IMR-90 (cell line): ENCODE results near the gene BRF1. TPM values are rescaled to one million over a fixed set of nuclear protein-coding genes. Genes with fewer than 3 reads are reported as not detected.

Experiments
- ATAC-seq: fragments of 200-7000 bp; cut with Tn5 transposase; 2 replicates; pipeline ENCODE4 v1.9.1; 2020; ENCODE audit warnings: low read depth, mild to moderate bottlenecking, moderate library complexity
- BruUV-seq: library from RNA; stranded (reverse); fragments of 400-500 nt; replicated peaks from 2 replicates; lab custom pipeline; 2021; lab: Mats Ljungman, UMichigan
- CTCF ChIA-PET: fragments of 300-600 bp; formaldehyde crosslinking; extraction: SDS; loops from one replicate; lab custom pipeline; 2021; ENCODE audit warnings: antibody characterized with exemption; lab: Yijun Ruan, JAX
- POLR2A ChIA-PET: fragments of 300-600 bp; sonication (Branson Sonifier 250); formaldehyde crosslinking; loops from one replicate; lab custom pipeline; 2022; ENCODE audit warnings: antibody characterized with exemption; ENCODE audit not compliant: unreplicated experiment; lab: Charles Lee
- DNase-seq: peaks from one replicate; pipeline ENCODE4 v3.0.0; 2013
- H2AFZ ChIP-seq: replicated peaks from 2 replicates; pipeline ENCODE3; 2013; ENCODE audit warnings: low read length, mild to moderate bottlenecking; ENCODE audit not compliant: poor library complexity
- H2AK5ac ChIP-seq: 2 replicates; pipeline ENCODE4 v1.6.1; 2013; ENCODE audit warnings: low read depth, low read length, inconsistent platforms
- H2AK9ac ChIP-seq: replicated peaks from 2 replicates; pipeline ENCODE3; 2013; ENCODE audit warnings: mild to moderate bottlenecking, low read depth, low read length, moderate library complexity; ENCODE audit not compliant: poor library complexity
- H2BK120ac ChIP-seq: 2 replicates; pipeline ENCODE4 v1.6.1; 2013; ENCODE audit warnings: low read depth, low read length, inconsistent platforms
- H2BK15ac ChIP-seq: 3 replicates; pipeline ENCODE4 v1.6.1; 2013; ENCODE audit warnings: low read depth, low read length, inconsistent platforms
- H2BK20ac ChIP-seq: 2 replicates; pipeline ENCODE4 v1.6.1; 2013; ENCODE audit warnings: low read depth, mild to moderate bottlenecking, inconsistent platforms, low read length, moderate library complexity
- H2BK5ac ChIP-seq: 2 replicates; pipeline ENCODE4 v1.6.1; 2013; ENCODE audit warnings: mild to moderate bottlenecking, low read depth, low read length, inconsistent platforms; ENCODE audit not compliant: poor library complexity, severe bottlenecking
- H3K14ac ChIP-seq: replicated peaks from 2 replicates; pipeline ENCODE4 v1.6.1; 2013; ENCODE audit warnings: low read depth, low read length, inconsistent platforms
- H3K18ac ChIP-seq: 2 replicates; pipeline ENCODE4 v1.6.1; 2013; ENCODE audit warnings: low read depth, low read length, control low read depth
- H3K23ac ChIP-seq: 2 replicates; pipeline ENCODE4 v1.6.1; 2013; ENCODE audit warnings: low read depth, low read length, inconsistent platforms
- H3K27ac ChIP-seq: 2 replicates; pipeline ENCODE4 v1.5.1; 2013; ENCODE audit warnings: mild to moderate bottlenecking, control low read depth, low read length; ENCODE audit not compliant: insufficient read depth
- H3K27me3 ChIP-seq: 2 replicates; pipeline ENCODE4 v1.6.1; 2013; ENCODE audit warnings: low read length; ENCODE audit not compliant: control insufficient read depth, insufficient read depth
- H3K36me3 ChIP-seq: 2 replicates; pipeline ENCODE4 v1.6.1; 2013; ENCODE audit warnings: low read length, mixed read lengths; ENCODE audit not compliant: control insufficient read depth, insufficient read depth
- H3K4ac ChIP-seq: 2 replicates; pipeline ENCODE4 v1.6.1; 2013; ENCODE audit warnings: low read depth, low read length, inconsistent platforms
- H3K4me1 ChIP-seq: 2 replicates; pipeline ENCODE4 v1.6.1; 2013; ENCODE audit warnings: low read length, mixed read lengths; ENCODE audit not compliant: control insufficient read depth, insufficient read depth
- H3K4me2 ChIP-seq: 2 replicates; pipeline ENCODE4 v1.6.1; 2013; ENCODE audit warnings: low read depth, mild to moderate bottlenecking, control low read depth, low read length, moderate library complexity
- H3K4me3 ChIP-seq: 2 replicates; pipeline ENCODE4 v1.5.1; 2013; ENCODE audit warnings: low read depth, mild to moderate bottlenecking, control low read depth, low read length, moderate library complexity; ENCODE audit not compliant: insufficient read depth
- H3K56ac ChIP-seq: 2 replicates; pipeline ENCODE4 v1.6.1; 2013; ENCODE audit warnings: low read length, inconsistent platforms; ENCODE audit not compliant: insufficient read depth; ENCODE audit errors: extremely low read depth
- H3K79me1 ChIP-seq, 2 experiments: 2 replicates each; pipeline ENCODE4 v1.6.1; 2013; ENCODE audit warnings: low read length in 2 of 2, inconsistent platforms in 1 of 2, low read depth in 1 of 2
- H3K9ac ChIP-seq: 2 replicates; pipeline ENCODE4 v1.6.1; 2013; ENCODE audit warnings: low read depth, low read length, control low read depth
- H3K9me1 ChIP-seq: 2 replicates; pipeline ENCODE4 v1.6.1; 2013; ENCODE audit warnings: low read length, inconsistent platforms; ENCODE audit not compliant: insufficient read depth
- H3K9me3 ChIP-seq: 2 replicates; pipeline ENCODE4 v1.6.1; 2013; ENCODE audit warnings: low read length; ENCODE audit not compliant: control insufficient read depth, insufficient read depth
- H4K20me1 ChIP-seq: 2 replicates; pipeline ENCODE4 v1.6.1; 2013; ENCODE audit warnings: low read length, inconsistent platforms; ENCODE audit not compliant: insufficient read depth
- H4K5ac ChIP-seq: 2 replicates; pipeline ENCODE4 v1.6.1; 2013; ENCODE audit warnings: mild to moderate bottlenecking, low read depth, low read length, control low read depth
- H4K8ac ChIP-seq, 2 experiments: 2 replicates each; pipeline ENCODE4 v1.6.1; 2013; ENCODE audit warnings: low read depth in 2 of 2, low read length in 2 of 2, control low read depth in 1 of 2, inconsistent platforms in 1 of 2
- H4K91ac ChIP-seq: 2 replicates; pipeline ENCODE4 v1.6.1; 2013; ENCODE audit warnings: low read depth, low read length, inconsistent platforms; ENCODE audit not compliant: insufficient read depth
- MAZ ChIP-seq: IDR thresholded peaks from 2 replicates; pipeline ENCODE4 v1.6.1; 2012; ENCODE audit warnings: low read depth, mild to moderate bottlenecking, low read length, improper control_type of control experiment, moderate library complexity, borderline replicate concordance
- MXI1 ChIP-seq: IDR thresholded peaks from 2 replicates; pipeline ENCODE4 v1.6.1; 2012; ENCODE audit warnings: low read depth, mild to moderate bottlenecking, low read length, moderate library complexity, borderline replicate concordance
- RAD21 ChIP-seq: IDR thresholded peaks from 2 replicates; pipeline ENCODE4 v1.6.1; 2012; ENCODE audit warnings: low read length, improper control_type of control experiment
- RCOR1 ChIP-seq: IDR thresholded peaks from 2 replicates; pipeline ENCODE4 v1.6.1; 2012; ENCODE audit warnings: mild to moderate bottlenecking, low read length, improper control_type of control experiment; ENCODE audit not compliant: insufficient replicate concordance
- RFX5 ChIP-seq: IDR thresholded peaks from 2 replicates; pipeline ENCODE4 v1.8.0; 2012; ENCODE audit warnings: low read depth, mild to moderate bottlenecking, low read length, moderate library complexity
- SMC3 ChIP-seq: fragments of 150-350 bp; IDR thresholded peaks from 2 replicates; pipeline ENCODE4 v1.6.1; 2016; ENCODE audit warnings: low read depth, mild to moderate bottlenecking, antibody characterized with exemption, low read length, moderate library complexity
- WGBS, 2 experiments: methylation state at CpG; one replicate each; pipeline versions ENCODE4 v1.1.5 to v1.1.7; 2013; ENCODE audit warnings: missing lambda C conversion rate in 2 of 2; ENCODE audit not compliant: insufficient read length in 1 of 2; ENCODE audit errors: extremely low coverage in 2 of 2; 5-methylcytosine and 5-hydroxymethylcytosine counted together
- dilution Hi-C: fragments of 300-500 bp; cut with HindIII; formaldehyde crosslinking; loops from one replicate; pipeline ENCODE4 v1.14.3; 2018; ENCODE audit warnings: low sequenced_read_pairs; ENCODE audit not compliant: unreplicated experiment
- in situ Hi-C: fragments of 300-500 bp; cut with MboI; formaldehyde crosslinking; loops from 3 replicates; pipeline ENCODE4 v1.14.3; 2019; ENCODE audit warnings: low sequenced_read_pairs, inconsistent platforms, mixed read lengths
- intact Hi-C: fragments of 100-400 bp; cut with micrococcal nuclease; formaldehyde crosslinking; loops from 2 replicates; pipeline ENCODE4 v1.10.0; 2022
- polyA plus RNA-seq, 3 experiments: library from polyadenylated mRNA; depleted of rRNA; stranded (reverse); fragments of >200 nt; gene quantifications; 2 replicates each; pipeline ENCODE4 v1.2.3, GENCODE V29; 2012; ENCODE audit warnings: low replicate concordance in 1 of 3
- total RNA-seq: library from RNA; depleted of rRNA; stranded (reverse); fragments of >200 nt; gene quantifications from 2 replicates; pipeline ENCODE4 v1.2.3, GENCODE V29; 2012
- TF ChIP-seq, protein P1 (sequence below): conservative IDR thresholded peaks from 2 replicates; pipeline ENCODE4 v1.5.1; 2012; ENCODE audit warnings: mild to moderate bottlenecking, low read depth, low read length, improper control_type of control experiment

The BRF1 gene
- total and polyA plus RNA-seq, 2 of the 4 experiments (the other 2 are of a cell fraction): 12.4 to 16.7 TPM

DNA sequence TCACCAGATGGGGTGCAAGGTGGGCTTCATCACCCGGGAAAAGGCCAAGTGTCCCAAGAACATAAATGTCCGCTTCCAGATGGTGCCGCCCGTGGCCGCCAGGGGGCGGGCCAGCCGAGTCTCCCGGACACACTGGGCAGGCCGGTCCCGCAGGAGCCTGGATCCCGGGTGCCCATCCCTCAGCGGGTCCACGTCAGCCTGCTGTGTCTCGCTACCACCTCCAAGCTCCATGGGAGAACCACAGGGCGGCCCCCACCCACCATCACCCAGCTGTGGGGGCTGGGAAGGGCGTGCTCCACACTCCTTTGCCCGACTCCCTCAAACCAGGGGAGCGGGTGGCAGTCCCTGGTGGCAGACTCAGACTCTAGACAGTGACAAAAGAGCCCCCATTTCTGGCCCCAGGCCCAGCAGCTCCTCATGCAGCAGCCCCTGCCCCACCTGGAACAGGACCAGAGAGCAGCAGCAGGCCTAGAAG, 97.7 kb downstream of the BRF1 start:
- TF ChIP-seq RAD21 (peak; percentile 74), MAZ (peak; percentile 53; the same call in 1 of the 2 replicates), MXI1 (no peak), RFX5 (no peak), RCOR1 (no peak), SMC3 (peak; percentile 88)
- TF ChIP-seq, protein P1, sequence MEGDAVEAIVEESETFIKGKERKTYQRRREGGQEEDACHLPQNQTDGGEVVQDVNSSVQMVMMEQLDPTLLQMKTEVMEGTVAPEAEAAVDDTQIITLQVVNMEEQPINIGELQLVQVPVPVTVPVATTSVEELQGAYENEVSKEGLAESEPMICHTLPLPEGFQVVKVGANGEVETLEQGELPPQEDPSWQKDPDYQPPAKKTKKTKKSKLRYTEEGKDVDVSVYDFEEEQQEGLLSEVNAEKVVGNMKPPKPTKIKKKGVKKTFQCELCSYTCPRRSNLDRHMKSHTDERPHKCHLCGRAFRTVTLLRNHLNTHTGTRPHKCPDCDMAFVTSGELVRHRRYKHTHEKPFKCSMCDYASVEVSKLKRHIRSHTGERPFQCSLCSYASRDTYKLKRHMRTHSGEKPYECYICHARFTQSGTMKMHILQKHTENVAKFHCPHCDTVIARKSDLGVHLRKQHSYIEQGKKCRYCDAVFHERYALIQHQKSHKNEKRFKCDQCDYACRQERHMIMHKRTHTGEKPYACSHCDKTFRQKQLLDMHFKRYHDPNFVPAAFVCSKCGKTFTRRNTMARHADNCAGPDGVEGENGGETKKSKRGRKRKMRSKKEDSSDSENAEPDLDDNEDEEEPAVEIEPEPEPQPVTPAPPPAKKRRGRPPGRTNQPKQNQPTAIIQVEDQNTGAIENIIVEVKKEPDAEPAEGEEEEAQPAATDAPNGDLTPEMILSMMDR: peak; percentile 89
- ATAC-seq: peak; percentile 89
- Histone ChIP-seq H3K9me1 (no peaks in the 10 kb centered on the region), H4K91ac (no peak overlapping the region), H2BK5ac (no peak overlapping the region), H2BK120ac (no peak overlapping the region), H3K36me3 (no peaks in the 10 kb centered on the region), H4K5ac (no peak overlapping the region), H3K4ac (peak overlapping the region; percentile 50; the same call in 1 of the 2 replicates), H3K4me2 (peak overlapping the region; percentile 53; the same call in 1 of the 2 replicates), H3K23ac (no peak overlapping the region), H3K56ac (no peak overlapping the region), H3K27ac (no peak overlapping the region), H3K27me3 (peaks cover 9% of the 10 kb centered on the region), H3K4me1 (peaks cover 1% of the 10 kb centered on the region; the same call in 1 of the 2 replicates), H2AK9ac (peak overlapping the region; percentile 97), H3K14ac (no peak overlapping the region), H3K9me3 (no peaks in the 10 kb centered on the region), H4K20me1 (peaks cover 9% of the 10 kb centered on the region), H2BK15ac (no peak overlapping the region), H2AK5ac (no peak overlapping the region; the same call in 1 of the 2 replicates), H3K9ac (no peak overlapping the region), H3K18ac (no peak overlapping the region), H4K8ac (peak overlapping the region in 1 of 2 experiments; percentile 17; a peak in 2 of 4 replicates), H2AFZ (peak overlapping the region; percentile 88), H3K4me3 (no peak overlapping the region), H2BK20ac (no peak overlapping the region), H3K79me1 (no peaks in the 10 kb centered on the region)
- in situ Hi-C loops: loop anchor here (5.0 kb wide), 1 partner anchor 79 kb away; no protein-coding TSS in a partner anchor
- dilution Hi-C loops: no loop called here
- peak; percentile 58 for DNase-seq
- intact Hi-C loops: loop anchor here (1.0 kb wide), 3 partner anchors 78 to 149 kb away; no protein-coding TSS in a partner anchor
- CTCF ChIA-PET: interaction anchor here (0.6 to 0.7 kb wide), 2 partner anchors 75 to 262 kb away, joined by 3 read pairs; no protein-coding TSS in a partner anchor
- 0% methylated on average over 1 of the region's 18 CpGs; no CpG with 5 or more reads in 1 of the 2 experiments for WGBS, 2 experiments
- BruUV-seq: no TSS peak
- POLR2A ChIA-PET: no interaction called here
